ENCODE data around the gene EPHX1. TPM values are rescaled to one million over a fixed set of nuclear protein-coding genes. Genes with fewer than 3 reads are reported as not detected.
"Not testable (repeated sequence)": the region's sequence is repeated elsewhere in the genome, so short reads cannot be mapped to it uniquely, and the experiment has no call there.

Gene EPHX1
- total and polyA plus RNA-seq, 4 donors, result 31.7 to 115 (median 98.5) TPM

GRCh38 chr1:225806249-225806648, 3.7 kb upstream of the EPHX1 start:
- no peaks in the 10 kb centered on the region for H3K27me3 ChIP-seq (ENCODE audit: control insufficient read depth in 3 of 3, insufficient read depth in 3 of 3, low read length in 2 of 3)
- no peak for ATAC-seq (ENCODE audit: insufficient read depth, low FRiP score)
- H3K36me3 ChIP-seq (ENCODE audit: control insufficient read depth in 4 of 4, insufficient read depth in 4 of 4, low read length in 4 of 4), result no peaks in the 10 kb centered on the region
- TF ChIP-seq CTCF (IDR thresholded peaks at IDR 0.05; ENCODE audit: control extremely low read depth, extremely low read depth), result no peak
- H3K9me3 ChIP-seq (ENCODE audit: control insufficient read depth in 4 of 4, insufficient read depth in 3 of 4, low read length in 3 of 4), result no peaks in the 10 kb centered on the region
- H3K4me1 ChIP-seq (ENCODE audit: control insufficient read depth in 5 of 5, insufficient read depth in 5 of 5, low read length in 5 of 5), result peaks cover 0 to 10% (median 0%) of the 10 kb centered on the region in 5 donors
- no peak overlapping the region for H3K4me3 ChIP-seq
- 97% methylated on average over 1 of the region's 1 CpG for WGBS, 2 donors
- H3K27ac ChIP-seq (ENCODE audit: low read depth in 1 of 2, low read length in 1 of 2), result no peak overlapping the region
- no peak overlapping the region for H3K9ac ChIP-seq (ENCODE audit: insufficient read depth in 1 of 2, low read length in 2 of 2)
- DNase-seq, result no peak

- not testable (repeated sequence) for H3K27me3 ChIP-seq (ENCODE audit: control insufficient read depth in 3 of 3, insufficient read depth in 3 of 3, low read length in 2 of 3); ATAC-seq (ENCODE audit: insufficient read depth, low FRiP score); H3K27ac ChIP-seq (ENCODE audit: low read depth in 1 of 2, low read length in 1 of 2); H3K4me3 ChIP-seq; H3K36me3 ChIP-seq (ENCODE audit: control insufficient read depth in 4 of 4, insufficient read depth in 4 of 4, low read length in 4 of 4); H3K9ac ChIP-seq (ENCODE audit: insufficient read depth in 1 of 2, low read length in 2 of 2); DNase-seq; H3K9me3 ChIP-seq (ENCODE audit: control insufficient read depth in 4 of 4, insufficient read depth in 3 of 4, low read length in 3 of 4)
- peaks cover 0 to 15% (median 0%) of the 10 kb centered on the region in 5 donors for H3K4me1 ChIP-seq (ENCODE audit: control insufficient read depth in 5 of 5, insufficient read depth in 5 of 5, low read length in 5 of 5)
- 92% methylated on average over 3 of the region's 3 CpGs for WGBS, 2 donors
Measured at GRCh38 chr1:225806736-225807135, 3.2 kb upstream of the EPHX1 start.

GRCh38 chr1:225808136-225808535, 1.8 kb upstream of the EPHX1 start:
- H3K27me3 ChIP-seq (ENCODE audit: control insufficient read depth in 3 of 3, insufficient read depth in 3 of 3, low read length in 2 of 3), result no peaks in the 10 kb centered on the region
- peaks cover 0 to 8% (median 0%) of the 10 kb centered on the region in 4 donors for H3K36me3 ChIP-seq (ENCODE audit: control insufficient read depth in 4 of 4, insufficient read depth in 4 of 4, low read length in 4 of 4)
- no peaks in the 10 kb centered on the region for H3K9me3 ChIP-seq (ENCODE audit: control insufficient read depth in 4 of 4, insufficient read depth in 3 of 4, low read length in 3 of 4)
- H3K9ac ChIP-seq (ENCODE audit: insufficient read depth in 1 of 2, low read length in 2 of 2), result no peak overlapping the region
- peaks cover 0 to 29% (median 13%) of the 10 kb centered on the region in 5 donors for H3K4me1 ChIP-seq (ENCODE audit: control insufficient read depth in 5 of 5, insufficient read depth in 5 of 5, low read length in 5 of 5)
- DNase-seq, result no peak
- H3K27ac ChIP-seq (ENCODE audit: low read depth in 1 of 2, low read length in 1 of 2), result peak overlapping the region in 1 of 2 donors; percentile 33
- H3K4me3 ChIP-seq, result no peak overlapping the region
- 83 to 94% methylated on average over 5 of the region's 5 CpGs for WGBS, 2 donors
- no peak for ATAC-seq (ENCODE audit: insufficient read depth, low FRiP score)
- no peak for TF ChIP-seq CTCF (IDR thresholded peaks at IDR 0.05; ENCODE audit: control extremely low read depth, extremely low read depth)

- H3K9me3 ChIP-seq (ENCODE audit: control insufficient read depth in 4 of 4, insufficient read depth in 3 of 4, low read length in 3 of 4); ATAC-seq (ENCODE audit: insufficient read depth, low FRiP score); H3K27me3 ChIP-seq (ENCODE audit: control insufficient read depth in 3 of 3, insufficient read depth in 3 of 3, low read length in 2 of 3); H3K36me3 ChIP-seq (ENCODE audit: control insufficient read depth in 4 of 4, insufficient read depth in 4 of 4, low read length in 4 of 4): not testable (repeated sequence)
- Histone ChIP-seq H3K27ac (ENCODE audit: low read depth in 1 of 2, low read length in 1 of 2) (peak overlapping the region; percentile 74 to 91), H3K9ac (ENCODE audit: insufficient read depth in 1 of 2, low read length in 2 of 2) (peak overlapping the region in 1 of 2 donors; percentile 75), H3K4me3 (peak overlapping the region; percentile 73), H3K4me1 (ENCODE audit: control insufficient read depth in 5 of 5, insufficient read depth in 5 of 5, low read length in 5 of 5) (peaks cover 0 to 53% (median 30%) of the 10 kb centered on the region in 5 donors)
- peak; percentile 42 to 70 (median 58) for DNase-seq
- WGBS, 2 donors, result 14 to 16% methylated on average over 29 of the region's 29 CpGs
Measured at GRCh38 chr1:225810579-225811538, 935 bp downstream of the EPHX1 start.

Data from lung (tissue), 12 donors.